Frontal cortex (tissue), 4 donors: ENCODE data around the gene ST6GALNAC5. TPM values are rescaled to one million over a fixed set of nuclear protein-coding genes. Genes with fewer than 3 reads are reported as not detected.
"Not testable (repeated sequence)": the region's sequence is repeated elsewhere in the genome, so short reads cannot be mapped to it uniquely, and the experiment has no call there.

Experiments used
- DNase-seq, 2 donors: peaks; one replicate each; pipeline ENCODE4 v3.0.0; 2012; ENCODE audit warnings: low spot score in 2 of 2
- FAIRE-seq: peaks from 2 replicates; lab custom pipeline; 2012; peaks lifted over from hg19 to GRCh38; lab: Jason Lieb, UNC
- total RNA-seq: library from RNA; depleted of rRNA; stranded (reverse); fragments of >200 nt; gene quantifications from one replicate; pipeline ENCODE4 v1.2.3, GENCODE V29; 2014
- donor health status: control.
- donor health status: control.
- donor health status: control.

Gene ST6GALNAC5
- total RNA-seq, 1 donor from 2014 or later, result 60.7 TPM

DNA sequence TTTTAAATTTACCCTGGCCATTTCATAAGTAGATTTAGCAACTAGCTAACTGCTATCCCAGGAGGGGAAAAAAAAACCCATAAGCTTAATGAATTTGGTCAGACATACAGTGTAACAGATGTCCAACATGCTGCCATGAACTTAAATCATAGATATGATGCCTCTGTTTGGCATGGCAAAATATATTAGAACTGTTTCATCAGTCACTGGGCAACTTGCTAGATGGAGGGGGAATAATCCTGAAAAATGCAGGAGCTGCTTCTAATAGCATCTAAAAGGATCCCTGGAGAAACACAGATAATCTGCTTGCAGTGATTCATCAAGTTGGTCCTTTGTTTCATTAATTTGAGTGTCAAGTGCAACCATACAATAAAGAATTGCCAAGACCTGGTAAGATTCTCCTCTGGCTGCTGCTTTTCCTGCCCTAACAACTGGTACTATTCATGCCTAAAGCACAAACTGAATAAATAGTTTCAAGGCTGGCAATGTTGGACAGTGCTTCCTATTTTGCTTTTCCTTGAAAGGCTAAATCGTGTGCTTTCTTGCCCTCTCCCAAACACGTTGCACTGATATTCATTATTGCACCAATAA lies 1.5 kb upstream of the ST6GALNAC5 start:
- FAIRE-seq (no peak), DNase-seq (no peak)

DNA sequence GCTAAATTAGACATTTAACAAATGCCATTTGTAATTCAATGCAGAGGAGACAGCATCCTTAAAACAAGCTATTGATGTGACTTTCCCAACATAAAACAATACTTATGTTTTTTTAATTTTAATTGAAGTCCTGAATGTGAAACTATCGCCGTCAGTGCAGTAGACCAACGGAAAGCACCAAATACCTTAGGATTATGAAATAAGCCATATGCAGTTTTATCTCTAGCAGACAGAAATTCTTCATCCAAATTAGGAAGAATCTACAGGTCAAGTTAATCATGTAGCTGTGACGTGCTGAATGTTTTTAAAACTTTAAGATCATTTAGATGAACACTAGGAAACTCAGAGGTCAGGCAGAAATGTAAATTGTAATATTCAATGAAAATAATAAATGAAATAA lies 714 bp upstream of the ST6GALNAC5 start:
- no peak for FAIRE-seq
- DNase-seq, result no peak

DNA sequence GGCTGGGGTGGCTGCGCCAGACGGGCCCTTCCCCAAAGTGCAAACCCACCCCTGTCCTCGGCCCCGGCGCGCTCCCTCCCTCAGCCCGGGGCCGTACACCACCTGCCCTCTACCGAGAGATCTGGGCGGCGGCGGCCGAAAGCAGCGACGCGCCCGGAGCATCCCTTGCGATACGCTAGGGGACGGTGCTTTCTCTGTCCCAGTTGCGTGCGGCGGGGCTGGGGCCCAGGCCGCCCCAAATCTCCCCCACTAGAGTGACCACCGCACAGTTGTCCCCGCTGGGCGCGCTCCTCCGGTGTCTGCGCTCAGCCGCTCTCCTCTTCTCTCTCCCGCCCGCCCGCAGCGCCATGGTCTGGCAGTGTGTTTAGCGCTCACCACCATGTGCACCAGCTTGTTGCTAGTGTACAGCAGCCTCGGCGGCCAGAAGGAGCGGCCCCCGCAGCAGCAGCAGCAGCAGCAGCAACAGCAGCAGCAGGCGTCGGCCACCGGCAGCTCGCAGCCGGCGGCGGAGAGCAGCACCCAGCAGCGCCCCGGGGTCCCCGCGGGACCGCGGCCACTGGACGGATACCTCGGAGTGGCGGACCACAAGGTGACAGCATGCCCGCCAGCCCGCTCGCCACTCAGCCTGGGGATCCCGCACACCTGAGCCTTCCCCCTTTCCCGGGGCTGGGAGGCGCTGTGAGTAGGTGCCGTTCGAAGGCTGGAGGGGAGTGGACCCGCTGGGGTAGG lies 1.0 kb downstream of the ST6GALNAC5 start:
- DNase-seq, result peak; percentile 31 to 42
- no peak for FAIRE-seq

DNA sequence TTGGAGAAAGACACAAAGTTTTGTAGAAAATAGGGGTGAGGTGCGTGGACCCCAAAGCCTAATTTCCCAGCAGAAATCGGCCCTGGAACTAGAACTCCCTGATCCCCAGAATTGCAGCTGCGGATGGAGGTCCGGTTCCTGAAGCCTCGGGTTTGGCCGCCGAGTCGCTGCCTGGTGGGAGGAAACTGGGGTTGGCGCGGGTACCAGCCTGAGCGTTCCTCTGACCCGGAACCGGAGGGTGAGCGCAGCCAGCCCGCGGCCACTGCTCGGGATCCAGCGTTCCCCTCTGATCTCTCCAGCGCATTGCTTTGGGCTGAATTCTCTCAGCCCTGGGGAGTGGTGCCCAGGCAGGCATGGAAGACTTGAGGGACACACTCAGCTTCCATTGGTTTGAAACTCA lies 1.6 kb downstream of the ST6GALNAC5 start:
- DNase-seq (no peak), FAIRE-seq (no peak)

DNA sequence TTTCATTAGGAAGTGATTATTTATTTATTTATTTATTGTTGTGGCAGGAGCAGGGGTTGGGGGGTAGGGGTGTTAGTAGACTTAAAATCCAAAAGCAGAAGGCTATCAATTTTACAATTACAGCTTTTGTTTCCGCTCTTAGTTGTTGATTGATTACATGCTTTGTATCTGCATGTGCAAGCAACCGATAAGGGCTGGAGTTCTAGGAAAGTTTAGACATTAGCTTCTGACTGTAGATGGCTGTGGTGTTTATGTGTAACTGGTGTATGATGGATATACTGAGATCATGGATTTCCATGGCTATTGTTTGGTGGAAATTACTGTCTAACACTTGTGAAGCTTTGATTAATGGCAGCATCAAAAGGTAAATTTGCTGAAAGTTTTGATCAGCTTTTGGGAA lies 2.8 kb downstream of the ST6GALNAC5 start:
- DNase-seq (no peak), FAIRE-seq (no peak)

DNA sequence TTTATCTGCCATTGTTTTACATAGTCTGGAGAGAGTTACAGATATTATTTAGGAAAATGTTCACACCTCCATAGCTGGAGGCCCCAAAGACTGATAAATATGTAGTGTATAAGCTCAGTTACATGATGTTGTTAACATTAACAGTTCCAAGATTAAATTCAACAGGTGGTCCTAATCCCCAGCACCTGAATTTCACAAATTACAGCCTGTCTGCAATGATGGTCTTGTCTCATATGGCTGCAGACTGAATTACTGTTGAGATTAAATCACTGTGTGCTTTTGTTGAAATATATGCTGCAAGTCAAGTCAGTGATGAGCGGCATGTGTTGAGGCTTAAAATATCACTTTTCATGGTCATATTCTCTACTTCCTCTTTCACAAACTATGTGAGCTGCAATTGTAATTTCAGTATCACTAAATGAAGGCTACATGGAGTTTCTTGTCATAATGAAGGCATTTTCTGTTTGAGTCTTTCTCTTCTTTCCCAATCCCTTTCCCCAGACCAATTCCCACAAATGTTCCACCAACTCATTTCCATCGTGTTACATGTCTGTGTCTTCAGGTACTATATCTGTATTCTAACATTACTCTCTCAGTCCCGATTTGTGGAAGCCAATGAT lies 4.2 kb downstream of the ST6GALNAC5 start:
- FAIRE-seq (no peak), DNase-seq (no peak)

DNA sequence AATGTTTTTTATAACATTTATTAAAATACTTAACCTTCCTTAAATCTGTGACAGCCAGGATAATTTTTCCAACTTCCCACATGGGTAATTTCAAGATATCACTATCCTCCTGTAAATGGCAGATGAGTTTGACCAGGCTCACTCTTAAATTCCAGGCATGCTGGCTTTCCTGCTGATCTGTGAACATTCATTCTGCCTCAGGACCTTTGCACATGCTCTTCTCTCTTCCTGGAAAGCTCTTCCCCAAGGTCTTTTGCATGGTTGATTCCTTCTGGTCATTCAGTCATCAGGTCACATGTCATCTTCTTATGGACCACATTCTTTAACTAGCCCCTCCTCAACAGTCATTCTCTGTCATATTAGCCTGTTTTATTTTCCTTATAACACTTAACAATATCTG lies 5.7 kb downstream of the ST6GALNAC5 start:
- FAIRE-seq (no peak), DNase-seq (no peak)

DNA sequence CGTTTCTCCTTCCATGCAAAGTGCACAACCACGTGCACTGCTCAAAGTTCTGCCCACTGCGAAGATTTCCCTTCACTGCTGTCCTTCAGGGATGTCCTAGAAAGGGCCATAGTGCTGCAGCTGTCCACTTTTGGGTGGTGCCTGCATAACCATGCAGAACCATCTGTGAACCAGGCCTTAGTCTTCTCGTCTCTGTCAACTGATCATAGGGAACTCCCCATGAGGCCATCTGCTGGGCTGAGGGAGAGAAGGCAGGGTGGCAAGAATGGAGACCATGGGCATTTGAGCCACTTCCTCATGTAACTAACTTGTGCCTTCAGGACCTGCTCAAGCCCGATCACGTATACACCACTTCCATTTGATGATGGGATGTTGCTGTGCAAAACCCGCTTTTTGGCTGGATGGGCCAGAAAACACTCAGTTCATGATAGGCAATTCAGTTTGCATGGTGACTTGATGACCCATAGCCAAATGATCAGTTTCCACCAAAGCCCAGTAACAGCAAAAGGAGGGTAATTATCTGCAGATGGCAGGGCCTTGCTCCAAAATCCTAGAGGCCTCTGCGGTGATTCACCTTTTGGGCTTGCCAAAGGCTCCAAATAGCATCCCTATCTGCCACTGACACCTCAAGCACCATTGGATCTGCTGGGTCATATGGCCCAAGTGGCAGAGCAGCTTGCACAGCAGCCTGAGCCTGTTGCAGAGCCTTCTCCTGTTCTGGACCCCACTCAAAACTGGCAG lies 9.5 kb downstream of the ST6GALNAC5 start:
- FAIRE-seq (no peak), DNase-seq (no peak)

DNA sequence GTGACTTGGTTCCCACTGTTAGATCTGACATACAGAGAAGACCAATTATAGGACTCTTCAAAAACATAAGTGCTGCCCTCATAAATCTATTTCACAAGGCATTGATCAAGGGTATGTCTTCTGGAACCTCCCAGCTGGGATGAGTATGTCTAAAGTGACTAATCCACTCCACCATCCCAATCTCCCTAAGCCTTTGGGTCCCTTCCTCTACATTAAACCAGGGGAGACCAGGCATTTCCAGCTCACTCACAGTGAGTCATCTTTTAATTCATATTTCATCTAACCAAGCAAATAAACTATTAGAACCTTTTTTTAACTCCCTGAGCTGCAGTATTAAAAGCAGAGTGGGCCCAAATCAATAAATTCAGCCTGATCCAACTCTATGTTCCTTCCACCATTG lies 11.7 kb downstream of the ST6GALNAC5 start:
- not testable (repeated sequence) for FAIRE-seq, DNase-seq

DNA sequence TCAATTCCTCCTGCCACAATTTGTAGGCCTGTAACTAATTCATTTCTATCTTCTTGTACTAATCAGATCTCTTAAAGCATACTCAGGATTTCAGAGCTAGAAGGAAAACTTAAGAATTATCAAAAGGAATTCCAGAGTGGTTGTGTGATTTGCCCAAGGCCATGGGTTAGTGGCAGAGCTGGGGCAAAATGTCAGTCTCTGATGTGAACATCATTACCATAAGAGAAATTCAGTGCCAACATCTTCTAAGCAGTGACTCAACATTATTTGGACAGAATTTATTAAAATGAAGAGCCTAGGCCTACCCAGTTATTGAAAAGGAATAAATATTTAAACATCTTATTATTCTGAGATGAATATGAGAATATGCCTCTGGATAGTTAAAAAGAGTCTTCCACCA lies 14.5 kb downstream of the ST6GALNAC5 start:
- no peak for DNase-seq
- FAIRE-seq, result no peak

DNA sequence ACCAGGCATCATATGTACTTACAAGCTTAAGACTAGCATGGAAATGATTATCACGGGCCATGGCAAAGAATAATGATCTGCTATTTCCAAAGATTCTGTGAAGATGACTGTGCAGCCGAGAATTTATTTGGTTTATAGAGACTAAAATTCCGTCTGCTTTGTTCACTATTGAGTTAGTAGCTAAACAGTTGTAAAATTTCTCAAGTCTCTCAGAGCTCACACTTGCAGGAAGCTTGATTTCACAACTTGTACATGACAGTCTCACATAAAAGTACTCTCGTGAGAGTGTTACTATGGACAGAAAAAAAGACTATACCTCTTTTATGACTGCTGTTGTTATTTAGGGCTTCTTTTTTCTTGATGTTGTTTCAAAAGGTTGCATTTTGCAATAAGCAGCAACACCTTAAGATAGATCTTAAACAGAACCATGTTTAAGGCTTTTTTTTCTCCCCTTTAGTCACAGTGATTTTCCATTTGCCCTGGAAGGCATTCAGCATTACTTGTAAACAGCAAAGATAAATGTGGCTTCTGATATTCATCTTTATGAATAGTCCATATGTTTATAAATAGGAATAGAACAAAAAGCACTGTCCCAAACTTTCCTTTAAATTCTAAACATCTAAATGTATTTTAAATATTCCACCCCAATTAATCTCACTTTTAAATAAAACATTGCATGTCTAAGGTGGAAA lies 24.8 kb downstream of the ST6GALNAC5 start:
- no peak for DNase-seq
- FAIRE-seq, result no peak

DNA sequence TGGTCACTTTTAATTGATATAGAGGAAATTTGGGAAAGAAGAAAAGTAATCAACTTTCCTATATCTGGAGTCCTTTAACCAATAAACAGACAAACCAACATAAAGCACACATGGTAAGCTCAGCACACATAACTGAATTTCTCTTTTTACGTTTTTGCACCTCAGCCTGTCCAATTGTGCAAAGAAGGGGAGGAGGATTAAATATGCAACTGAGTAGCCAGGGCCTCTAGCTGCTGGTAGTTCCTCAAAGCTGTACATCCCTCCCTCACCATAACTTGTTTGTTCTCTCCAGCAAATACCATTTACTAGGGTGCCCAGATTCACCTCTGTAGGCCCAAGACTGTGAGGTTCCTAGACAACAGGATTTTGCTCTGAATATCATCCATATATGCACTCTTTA lies 25.4 kb downstream of the ST6GALNAC5 start:
- no peak for DNase-seq
- FAIRE-seq, result no peak

DNA sequence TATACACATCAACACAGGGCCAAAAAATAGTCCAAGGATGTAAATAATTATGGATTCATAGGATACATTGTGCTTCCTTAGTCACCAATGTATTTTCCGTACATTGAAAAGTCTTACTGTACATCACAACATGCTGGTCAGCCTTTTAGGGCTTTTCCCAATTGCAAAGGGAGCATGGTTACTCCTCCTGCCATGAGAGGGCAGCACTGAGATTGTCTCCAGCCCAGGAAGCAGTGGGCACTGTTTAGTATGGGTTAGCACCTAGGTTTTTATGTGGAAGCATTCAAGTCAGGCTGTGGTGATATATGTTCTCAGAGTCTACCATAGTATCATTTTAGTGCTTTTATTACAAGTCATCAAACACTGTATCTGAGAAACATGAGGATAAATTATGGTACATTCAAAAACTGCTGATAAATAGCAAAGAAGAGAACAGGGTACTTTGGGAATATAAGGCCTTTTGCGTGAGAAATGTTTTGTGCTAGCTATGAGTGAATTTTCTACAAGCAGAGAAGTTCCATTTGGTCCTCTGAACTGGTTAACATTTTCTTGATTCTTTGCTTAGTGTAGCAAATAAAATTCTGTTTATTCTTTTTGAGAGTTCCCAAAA lies 34.0 kb downstream of the ST6GALNAC5 start:
- DNase-seq (no peak), FAIRE-seq (no peak)

DNA sequence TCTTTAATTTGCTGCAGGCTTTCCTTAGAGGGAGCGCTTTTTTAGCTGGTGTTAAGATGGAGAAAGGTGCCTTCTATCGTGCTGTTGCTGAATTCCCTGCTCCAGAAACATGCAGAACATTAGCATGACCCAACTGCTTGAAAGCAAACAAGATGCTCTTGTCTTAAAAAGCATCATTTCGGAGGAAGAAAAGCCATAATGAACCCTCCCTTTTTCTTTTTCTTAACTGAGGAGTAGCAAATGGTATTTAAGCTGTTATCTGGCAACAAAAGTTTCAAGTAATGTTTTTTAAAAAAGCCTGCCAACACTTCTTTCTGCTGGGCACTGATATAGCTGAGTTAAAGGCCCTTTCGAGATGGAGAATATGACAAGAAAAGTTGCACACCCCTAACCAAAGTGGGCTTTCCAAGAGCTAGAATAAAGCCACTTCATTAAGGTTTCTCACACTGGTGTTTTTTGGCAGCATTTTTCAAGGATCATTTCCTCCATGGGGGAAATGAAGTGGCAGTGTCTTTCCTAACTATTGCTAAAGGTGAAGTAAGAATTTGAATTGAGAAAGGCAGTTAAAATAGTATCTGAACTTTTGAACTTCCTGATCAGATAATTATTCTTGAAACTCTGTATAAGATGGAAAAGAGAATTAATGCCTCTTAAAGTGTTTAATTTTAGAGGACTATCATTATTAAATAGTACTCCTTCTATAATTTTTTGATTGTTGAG lies 38.8 kb downstream of the ST6GALNAC5 start:
- FAIRE-seq, result no peak

DNA sequence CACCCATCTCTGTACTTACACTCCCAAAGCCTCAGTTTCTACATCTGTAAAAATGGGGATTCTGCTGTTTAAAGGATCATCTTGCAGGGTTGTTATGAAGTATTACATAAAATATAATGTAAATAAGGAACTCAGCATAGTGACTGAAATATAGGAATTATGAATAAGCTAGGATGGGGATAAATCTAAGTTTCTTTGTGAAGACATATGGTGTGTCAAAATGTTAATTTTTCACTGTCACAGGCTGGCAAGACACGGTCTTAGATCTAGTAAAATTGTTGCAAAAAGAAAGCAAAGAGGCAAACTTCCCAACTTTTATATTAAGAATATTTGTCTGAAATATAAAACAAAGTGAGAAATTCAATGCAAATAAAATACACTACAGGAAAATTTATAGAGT lies 42.0 kb downstream of the ST6GALNAC5 start:
- no peak for FAIRE-seq
- no peak for DNase-seq

More for the DNA sequence above, 38.8 kb downstream of the ST6GALNAC5 start:
- no peak for DNase-seq

DNA sequence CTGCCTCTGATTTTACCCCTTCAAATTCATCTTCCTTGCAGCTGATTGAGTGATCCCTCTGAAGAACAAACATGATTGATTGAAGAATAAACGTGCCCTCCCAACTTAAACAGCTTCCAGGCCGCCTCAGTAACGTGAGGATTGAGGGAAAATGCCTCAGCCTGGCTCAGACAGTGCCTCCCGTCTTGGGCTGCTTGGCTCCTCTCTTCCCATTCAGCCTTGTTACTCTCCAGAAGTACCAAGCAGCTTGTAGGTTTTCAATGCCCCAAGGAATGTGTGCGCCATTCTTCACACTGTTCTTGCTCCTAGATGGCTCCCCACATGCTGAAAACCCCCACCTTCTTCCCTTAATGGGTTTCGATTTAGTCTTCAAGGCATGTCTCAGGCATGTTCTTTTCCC lies 51.8 kb downstream of the ST6GALNAC5 start:
- DNase-seq, result no peak
- no peak for FAIRE-seq

DNA sequence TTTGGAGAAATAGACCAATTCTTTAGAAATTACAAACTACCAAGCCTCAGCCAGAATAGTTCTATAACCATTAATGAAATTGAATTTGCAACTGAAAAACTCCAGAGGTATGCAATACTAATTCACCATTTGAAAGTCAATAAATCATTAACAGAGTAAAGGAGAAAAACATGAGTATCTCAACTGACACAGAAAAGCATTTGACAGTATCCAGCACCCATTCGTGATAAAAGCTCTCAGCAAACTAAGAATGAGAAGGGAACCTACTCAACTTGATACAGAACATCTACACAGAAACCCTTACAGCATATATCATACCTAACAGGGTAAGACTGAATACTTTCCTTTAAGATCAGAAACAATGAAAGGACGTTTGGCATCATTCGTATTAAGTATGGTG lies 54.3 kb downstream of the ST6GALNAC5 start:
- FAIRE-seq (no peak), DNase-seq (no peak)

DNA sequence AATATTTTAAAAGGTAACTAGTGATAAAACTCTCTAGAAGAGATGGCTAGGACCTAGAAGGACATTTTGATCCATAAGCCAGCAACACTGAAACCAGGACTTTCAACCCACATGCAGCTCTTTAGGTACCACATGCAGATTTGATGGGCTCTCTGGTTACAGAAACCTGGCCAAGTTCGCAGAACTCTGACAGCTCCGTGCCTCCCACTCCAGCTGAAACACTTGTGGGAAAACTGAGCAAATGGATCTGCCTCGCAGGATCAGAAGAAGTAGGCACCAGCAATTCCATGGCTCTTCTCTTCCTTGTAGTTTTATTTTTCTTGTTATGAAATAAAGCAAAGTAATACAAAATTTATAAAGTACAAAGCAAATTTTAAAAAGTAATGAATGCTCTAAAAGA lies 58.5 kb downstream of the ST6GALNAC5 start:
- DNase-seq (no peak), FAIRE-seq (no peak)

DNA sequence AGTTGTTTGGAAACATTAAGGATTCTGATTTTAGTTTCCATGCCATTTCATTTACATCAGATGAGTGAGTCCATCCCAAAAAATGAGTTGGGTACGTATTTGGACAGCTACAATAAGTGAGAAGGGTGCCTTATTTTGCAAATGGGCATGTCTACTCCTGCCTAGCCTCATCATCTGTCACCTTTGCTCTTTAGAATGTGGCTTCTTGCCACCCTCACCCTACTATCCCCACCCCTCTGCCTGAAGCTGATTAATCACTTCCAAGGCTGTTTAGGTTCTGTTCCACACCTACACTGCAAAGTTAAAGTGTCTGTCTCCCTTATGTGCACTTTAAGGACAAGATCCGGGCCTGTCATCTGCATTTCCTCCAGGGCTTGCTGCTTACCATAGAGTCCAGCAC lies 61.2 kb downstream of the ST6GALNAC5 start:
- no peak for FAIRE-seq

More for the DNA sequence above, 61.2 kb downstream of the ST6GALNAC5 start:
- no peak for DNase-seq
